LNCAP (cell line): ENCODE measurements around the gene SLC6A17.

Experiments used
- CTCF ChIP-seq: fragments of 450-650 bp; IDR thresholded peaks from 2 replicates; pipeline ENCODE4 v1.5.1; 2017; ENCODE audit warnings: mild to moderate bottlenecking

Gene SLC6A17

GRCh38 chr1:110125810-110126209 lies 24.5 kb upstream of the SLC6A17 start:
- no peak for TF ChIP-seq CTCF

GRCh38 chr1:110130113-110130591 lies 20.1 kb upstream of the SLC6A17 start:
- no peak for TF ChIP-seq CTCF

GRCh38 chr1:110130989-110131388 lies 19.3 kb upstream of the SLC6A17 start:
- TF ChIP-seq CTCF: no peak

DNA sequence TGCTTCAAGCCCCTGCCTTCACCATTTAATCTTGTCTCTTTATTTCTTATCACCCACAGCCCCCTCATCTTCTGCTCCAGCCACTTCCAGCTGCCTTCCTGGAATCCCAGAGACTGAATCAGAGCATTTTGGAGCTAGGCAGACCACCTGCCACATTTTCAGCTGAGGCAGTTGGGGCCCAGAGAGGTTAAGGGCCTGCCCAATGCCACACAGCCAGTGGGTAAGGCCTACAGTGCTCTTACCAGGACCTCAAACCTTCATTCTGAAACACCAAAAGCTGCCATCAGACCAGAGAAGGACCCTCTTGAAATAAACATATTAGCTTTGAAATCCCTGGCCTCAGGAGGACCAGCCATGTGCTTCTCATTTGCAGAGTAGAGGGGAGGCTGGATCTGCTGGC lies 17.6 kb upstream of the SLC6A17 start:
- TF ChIP-seq CTCF: no peak

- no peak for TF ChIP-seq CTCF
These were observed 16.9 kb upstream of the SLC6A17 start for GRCh38 chr1:110133436-110133835.

GRCh38 chr1:110134050-110134595 lies 16.2 kb upstream of the SLC6A17 start:
- TF ChIP-seq CTCF: no peak

DNA sequence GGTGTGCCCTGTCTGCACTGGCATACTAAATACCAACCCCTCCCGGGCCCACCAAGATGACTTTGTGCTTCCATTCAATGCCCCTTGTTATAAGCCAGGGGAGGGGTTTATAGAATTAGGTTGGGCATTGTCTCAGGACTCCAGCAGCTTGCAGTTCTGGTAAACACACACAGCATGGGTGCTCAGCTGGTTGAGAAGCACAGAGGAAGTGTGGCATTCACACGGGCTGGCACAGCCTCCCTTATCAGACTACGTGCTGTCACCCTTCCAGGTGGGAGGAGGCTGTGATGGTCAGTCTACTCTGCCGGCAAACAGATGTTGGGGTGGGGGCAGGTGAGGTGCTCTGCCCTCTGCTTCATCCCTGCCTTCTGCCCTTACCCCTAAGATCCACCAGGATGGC lies 15.0 kb upstream of the SLC6A17 start:
- TF ChIP-seq CTCF: no peak

GRCh38 chr1:110135666-110136065 lies 14.6 kb upstream of the SLC6A17 start:
- TF ChIP-seq CTCF: no peak
